A673 (cell line): ENCODE results near the gene MTMR2. TPM values are rescaled to one million over a fixed set of nuclear protein-coding genes. Genes with fewer than 3 reads are reported as not detected.

ENCODE experiments used
- BruUV-seq: library from RNA; stranded (reverse); fragments of 400-500 nt; replicated peaks from 2 replicates; lab custom pipeline; 2021; lab: Mats Ljungman, UMichigan
- CTCF ChIA-PET: fragments of 300-600 bp; sonication (Branson Sonifier 250); formaldehyde crosslinking; loops from one replicate; lab custom pipeline; 2022; ENCODE audit warnings: antibody characterized with exemption; lab: Charles Lee
- POLR2A ChIA-PET: fragments of 300-600 bp; sonication (Branson Sonifier 250); formaldehyde crosslinking; loops from one replicate; lab custom pipeline; 2022; ENCODE audit warnings: antibody characterized with exemption; ENCODE audit not compliant: low non-redundant PET; lab: Charles Lee
- DNase-seq: peaks from one replicate; pipeline ENCODE4 v3.0.0-alpha.2; 2015; ENCODE audit warnings: low spot score
- H3K27ac ChIP-seq: fragments of 200-600 bp; sonication (generic); 2 replicates; pipeline ENCODE4 v1.5.1; 2016; ENCODE audit warnings: mixed run types, low read depth, mild to moderate bottlenecking, mixed read lengths, antibody characterized with exemption, low read length; ENCODE audit not compliant: poor library complexity, severe bottlenecking
- H3K27me3 ChIP-seq: fragments of 200-600 bp; sonication (generic); replicated peaks from 2 replicates; pipeline ENCODE4 v1.6.1; 2017; ENCODE audit warnings: mixed run types, low read depth, mild to moderate bottlenecking, mixed read lengths, antibody characterized with exemption, low read length; ENCODE audit not compliant: insufficient read depth, poor library complexity
- H3K36me3 ChIP-seq: fragments of 200-600 bp; sonication (generic); 2 replicates; pipeline ENCODE4 v1.6.1; 2016; ENCODE audit warnings: mixed run types, mild to moderate bottlenecking, mixed read lengths, antibody characterized with exemption, low read length; ENCODE audit not compliant: insufficient read depth, poor library complexity, severe bottlenecking
- H3K4me1 ChIP-seq: fragments of 200-600 bp; sonication (generic); 2 replicates; pipeline ENCODE4 v1.6.1; 2017; ENCODE audit warnings: mixed run types, mild to moderate bottlenecking, mixed read lengths, antibody characterized with exemption, low read length; ENCODE audit not compliant: insufficient read depth, poor library complexity, severe bottlenecking
- H3K4me3 ChIP-seq: fragments of 200-600 bp; sonication (generic); 2 replicates; pipeline ENCODE4 v1.5.1; 2016; ENCODE audit warnings: low read depth, mixed run types, mild to moderate bottlenecking, mixed read lengths, low read length; ENCODE audit not compliant: poor library complexity, severe bottlenecking
- H3K9me3 ChIP-seq: fragments of 200-600 bp; sonication (generic); 2 replicates; pipeline ENCODE4 v1.6.1; 2016; ENCODE audit warnings: mixed run types, low read depth, mild to moderate bottlenecking, mixed read lengths, antibody characterized with exemption, low read length; ENCODE audit not compliant: poor library complexity, severe bottlenecking
- EZH2 ChIP-seq: fragments of 200-600 bp; sonication (generic); IDR thresholded peaks from 2 replicates; pipeline ENCODE4 v1.6.1; 2017; ENCODE audit warnings: borderline replicate concordance, low read depth, mild to moderate bottlenecking, mixed read lengths, antibody characterized with exemption, low read length; ENCODE audit not compliant: poor library complexity, severe bottlenecking
- intact Hi-C: fragments of 100-400 bp; cut with micrococcal nuclease; formaldehyde crosslinking; loops from one replicate; pipeline ENCODE4 v1.10.0; 2022; ENCODE audit not compliant: unreplicated experiment
- total RNA-seq: library from RNA; stranded (reverse); gene quantifications from 2 replicates; pipeline ENCODE4 v1.2.3, GENCODE V29; 2021
- TF ChIP-seq, protein P1 (sequence below): fragments of 300-800, 200-600 bp; sonication (generic); conservative IDR thresholded peaks from 2 replicates; pipeline ENCODE4 v1.5.1; 2017; ENCODE audit warnings: low read depth, mild to moderate bottlenecking, antibody characterized with exemption, low read length, moderate library complexity, mixed read lengths

Gene MTMR2
- total RNA-seq, 1 experiment from 2014 or later = 58.6 TPM

- no peaks in the 10 kb centered on the region for H3K27me3 ChIP-seq
- H3K36me3 ChIP-seq = peaks cover 3% of the 10 kb centered on the region
- no TSS peak for BruUV-seq
- peaks cover 68% of the 10 kb centered on the region for H3K4me1 ChIP-seq
- H3K4me3 ChIP-seq = peak overlapping the region; percentile 91
- H3K9me3 ChIP-seq = no peaks in the 10 kb centered on the region
- no peak overlapping the region for H3K27ac ChIP-seq
- no peak for DNase-seq
- CTCF ChIA-PET = interaction anchor here (0.6 kb wide), 1 partner anchor 27 kb away, joined by 10 read pairs; no protein-coding TSS in a partner anchor
- intact Hi-C loops = loop anchor here (10.0 kb wide), 1 partner anchor 372 kb away; no protein-coding TSS in a partner anchor
- TF ChIP-seq, protein P1, sequence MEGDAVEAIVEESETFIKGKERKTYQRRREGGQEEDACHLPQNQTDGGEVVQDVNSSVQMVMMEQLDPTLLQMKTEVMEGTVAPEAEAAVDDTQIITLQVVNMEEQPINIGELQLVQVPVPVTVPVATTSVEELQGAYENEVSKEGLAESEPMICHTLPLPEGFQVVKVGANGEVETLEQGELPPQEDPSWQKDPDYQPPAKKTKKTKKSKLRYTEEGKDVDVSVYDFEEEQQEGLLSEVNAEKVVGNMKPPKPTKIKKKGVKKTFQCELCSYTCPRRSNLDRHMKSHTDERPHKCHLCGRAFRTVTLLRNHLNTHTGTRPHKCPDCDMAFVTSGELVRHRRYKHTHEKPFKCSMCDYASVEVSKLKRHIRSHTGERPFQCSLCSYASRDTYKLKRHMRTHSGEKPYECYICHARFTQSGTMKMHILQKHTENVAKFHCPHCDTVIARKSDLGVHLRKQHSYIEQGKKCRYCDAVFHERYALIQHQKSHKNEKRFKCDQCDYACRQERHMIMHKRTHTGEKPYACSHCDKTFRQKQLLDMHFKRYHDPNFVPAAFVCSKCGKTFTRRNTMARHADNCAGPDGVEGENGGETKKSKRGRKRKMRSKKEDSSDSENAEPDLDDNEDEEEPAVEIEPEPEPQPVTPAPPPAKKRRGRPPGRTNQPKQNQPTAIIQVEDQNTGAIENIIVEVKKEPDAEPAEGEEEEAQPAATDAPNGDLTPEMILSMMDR = no peak
- TF ChIP-seq EZH2 = no peak
- POLR2A ChIA-PET = no interaction called here
Observed at GRCh38 chr11:95792700-95793099, 131.2 kb downstream of the MTMR2 start.

DNA sequence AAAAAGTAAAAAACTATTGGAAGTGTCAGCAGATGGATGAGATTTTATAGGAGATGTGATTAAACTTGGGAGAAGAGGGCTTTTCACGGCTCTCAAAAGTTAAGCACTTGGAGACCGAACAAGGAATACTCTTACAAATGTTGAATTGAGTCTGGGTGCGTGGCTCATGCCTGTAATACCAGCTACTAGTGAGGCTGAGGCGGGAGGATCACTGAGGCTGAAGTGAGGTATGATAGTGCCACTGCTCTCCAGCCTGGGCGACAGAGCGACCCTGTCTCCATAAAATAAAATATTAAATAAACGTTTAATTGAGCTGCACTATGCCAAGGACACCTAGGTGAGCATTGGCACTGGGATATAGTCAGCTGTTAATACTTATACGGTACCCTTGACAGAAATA is 131.7 kb downstream of the MTMR2 start:
- Histone ChIP-seq H3K4me1 (peaks cover 63% of the 10 kb centered on the region), H3K27ac (no peak overlapping the region), H3K9me3 (no peaks in the 10 kb centered on the region), H3K27me3 (no peaks in the 10 kb centered on the region), H3K4me3 (peak overlapping the region; percentile 91), H3K36me3 (peaks cover 7% of the 10 kb centered on the region)
- intact Hi-C loops = loop anchor here (10.0 kb wide), 1 partner anchor 373 kb away; no protein-coding TSS in a partner anchor
- ChIA-PET CTCF (no interaction called here), POLR2A (no interaction called here)
- no peak for DNase-seq
- no TSS peak for BruUV-seq
- no peak for TF ChIP-seq EZH2
- TF ChIP-seq, protein P1 = no peak

- Histone ChIP-seq H3K27me3 (no peaks in the 10 kb centered on the region), H3K27ac (no peak overlapping the region), H3K4me3 (peak overlapping the region; percentile 91), H3K4me1 (peaks cover 58% of the 10 kb centered on the region), H3K36me3 (peaks cover 12% of the 10 kb centered on the region), H3K9me3 (no peaks in the 10 kb centered on the region)
- no peak for TF ChIP-seq EZH2
- TF ChIP-seq, protein P1 = no peak
- intact Hi-C loops = loop anchor here (10.0 kb wide), 1 partner anchor 373 kb away; no protein-coding TSS in a partner anchor
- CTCF ChIA-PET = no interaction called here
- DNase-seq = no peak
- TSS peak; percentile 35 for BruUV-seq
- POLR2A ChIA-PET = no interaction called here
Observed at GRCh38 chr11:95791709-95792033, 132.2 kb downstream of the MTMR2 start.
